Ishikawa (cell line): ENCODE measurements around the gene CLDN25.

Source experiments
- CREB1 ChIP-seq: IDR thresholded peaks from 2 replicates; pipeline ENCODE4 v1.6.1; 2012; ENCODE audit warnings: low read depth
- EP300 ChIP-seq: IDR thresholded peaks from 2 replicates; pipeline ENCODE4 v1.6.1; 2012; ENCODE audit warnings: borderline replicate concordance
- FOXM1 ChIP-seq: IDR thresholded peaks from 2 replicates; pipeline ENCODE4 v1.6.1; 2012; ENCODE audit warnings: low read depth, borderline replicate concordance
- NFIC ChIP-seq: IDR thresholded peaks from 2 replicates; pipeline ENCODE4 v1.6.1; 2012
- RAD21 ChIP-seq: IDR thresholded peaks from 2 replicates; pipeline ENCODE4 v1.6.1; 2012; ENCODE audit warnings: low read depth
- TAF1 ChIP-seq: IDR thresholded peaks from 2 replicates; pipeline ENCODE4 v1.6.1; 2012; ENCODE audit warnings: low read depth, mild to moderate bottlenecking
- TEAD4 ChIP-seq: IDR thresholded peaks from 2 replicates; pipeline ENCODE4 v1.6.1; 2012
- USF1 ChIP-seq: IDR thresholded peaks from 2 replicates; pipeline ENCODE4 v1.6.1; 2012
- YY1 ChIP-seq: IDR thresholded peaks from 2 replicates; pipeline ENCODE4 v1.6.1; 2012; ENCODE audit warnings: low read depth
- ZBTB7A ChIP-seq: IDR thresholded peaks from 2 replicates; pipeline ENCODE4 v1.6.1; 2012; ENCODE audit warnings: low read depth
- TF ChIP-seq, protein P1 (sequence below): IDR thresholded peaks from 2 replicates; pipeline ENCODE4 v1.6.1; 2012; ENCODE audit warnings: low read depth, mild to moderate bottlenecking
- TF ChIP-seq, protein P2 (sequence below): IDR thresholded peaks from 2 replicates; pipeline ENCODE4 v1.6.1; 2012

DNA sequence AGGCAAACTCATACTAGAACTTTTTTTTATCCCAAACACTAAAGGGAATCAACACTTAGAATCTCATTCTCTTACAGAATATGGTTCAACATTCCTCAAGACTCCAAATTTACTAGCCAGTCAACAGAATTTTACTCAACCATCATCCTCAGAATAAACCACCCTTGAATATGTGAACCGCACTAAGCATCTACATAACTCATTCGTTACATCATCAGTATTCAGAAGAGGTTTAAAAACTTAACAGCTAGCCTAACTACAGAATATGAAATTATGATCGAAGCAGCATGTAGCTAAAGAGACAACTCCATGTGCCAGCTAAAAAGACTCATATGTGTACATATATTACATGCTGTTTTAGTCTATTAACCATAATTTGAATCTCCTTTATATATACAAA is 47.9 kb downstream of the CLDN25 start:
- TF ChIP-seq RAD21 (no peak), TAF1 (no peak), EP300 (no peak), NFIC (no peak), USF1 (no peak), ZBTB7A (no peak), CREB1 (no peak), FOXM1 (no peak), TEAD4 (no peak), YY1 (no peak)
- TF ChIP-seq, protein P1, sequence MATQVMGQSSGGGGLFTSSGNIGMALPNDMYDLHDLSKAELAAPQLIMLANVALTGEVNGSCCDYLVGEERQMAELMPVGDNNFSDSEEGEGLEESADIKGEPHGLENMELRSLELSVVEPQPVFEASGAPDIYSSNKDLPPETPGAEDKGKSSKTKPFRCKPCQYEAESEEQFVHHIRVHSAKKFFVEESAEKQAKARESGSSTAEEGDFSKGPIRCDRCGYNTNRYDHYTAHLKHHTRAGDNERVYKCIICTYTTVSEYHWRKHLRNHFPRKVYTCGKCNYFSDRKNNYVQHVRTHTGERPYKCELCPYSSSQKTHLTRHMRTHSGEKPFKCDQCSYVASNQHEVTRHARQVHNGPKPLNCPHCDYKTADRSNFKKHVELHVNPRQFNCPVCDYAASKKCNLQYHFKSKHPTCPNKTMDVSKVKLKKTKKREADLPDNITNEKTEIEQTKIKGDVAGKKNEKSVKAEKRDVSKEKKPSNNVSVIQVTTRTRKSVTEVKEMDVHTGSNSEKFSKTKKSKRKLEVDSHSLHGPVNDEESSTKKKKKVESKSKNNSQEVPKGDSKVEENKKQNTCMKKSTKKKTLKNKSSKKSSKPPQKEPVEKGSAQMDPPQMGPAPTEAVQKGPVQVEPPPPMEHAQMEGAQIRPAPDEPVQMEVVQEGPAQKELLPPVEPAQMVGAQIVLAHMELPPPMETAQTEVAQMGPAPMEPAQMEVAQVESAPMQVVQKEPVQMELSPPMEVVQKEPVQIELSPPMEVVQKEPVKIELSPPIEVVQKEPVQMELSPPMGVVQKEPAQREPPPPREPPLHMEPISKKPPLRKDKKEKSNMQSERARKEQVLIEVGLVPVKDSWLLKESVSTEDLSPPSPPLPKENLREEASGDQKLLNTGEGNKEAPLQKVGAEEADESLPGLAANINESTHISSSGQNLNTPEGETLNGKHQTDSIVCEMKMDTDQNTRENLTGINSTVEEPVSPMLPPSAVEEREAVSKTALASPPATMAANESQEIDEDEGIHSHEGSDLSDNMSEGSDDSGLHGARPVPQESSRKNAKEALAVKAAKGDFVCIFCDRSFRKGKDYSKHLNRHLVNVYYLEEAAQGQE: no peak
- TF ChIP-seq, protein P2, sequence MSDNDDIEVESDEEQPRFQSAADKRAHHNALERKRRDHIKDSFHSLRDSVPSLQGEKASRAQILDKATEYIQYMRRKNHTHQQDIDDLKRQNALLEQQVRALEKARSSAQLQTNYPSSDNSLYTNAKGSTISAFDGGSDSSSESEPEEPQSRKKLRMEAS: no peak
